Stimulated activated CD4-positive, alpha-beta T cell treated with anti-CD3 and anti-CD28 coated beads, Interleukin-15, amount 100 ng/mL, for 1 hour (primary cell): ENCODE results near the gene RRP15.
A peak's percentile ranks its signal among the peaks of the same experiment; 100 is the strongest.

Source experiments
- DNase-seq, 2 donors: peaks; one replicate each; pipeline ENCODE4 v3.0.0-alpha.2; 2020; ENCODE audit warnings: low read depth in 1 of 2, low spot score in 1 of 2

The RRP15 gene

GRCh38 chr1:218284917-218285635, at the start of gene RRP15:
RRP15 (plus strand) TSS chr1:218285293; CDS start chr1:218285317, 24 bp downstream.
- peak; percentile 67 to 77 for DNase-seq

GRCh38 chr1:218242171-218242570, 42.9 kb upstream of the RRP15 start:
- DNase-seq = no peak

- DNase-seq = no peak
These were observed 37.8 kb upstream of the RRP15 start for GRCh38 chr1:218247339-218247738.

- no peak for DNase-seq
These were observed 35.6 kb upstream of the RRP15 start for GRCh38 chr1:218249338-218250140.

- no peak for DNase-seq
These were observed 34.6 kb upstream of the RRP15 start for GRCh38 chr1:218250492-218250891.

GRCh38 chr1:218254296-218254946, 30.7 kb upstream of the RRP15 start:
- DNase-seq = no peak

- no peak for DNase-seq
These were observed 30.0 kb upstream of the RRP15 start for GRCh38 chr1:218255090-218255489.

GRCh38 chr1:218257371-218257770, 27.7 kb upstream of the RRP15 start:
- DNase-seq = no peak

GRCh38 chr1:218257971-218258370, 27.1 kb upstream of the RRP15 start:
- no peak for DNase-seq

GRCh38 chr1:218259339-218259738, 25.8 kb upstream of the RRP15 start:
- no peak for DNase-seq

- DNase-seq = no peak
These were observed 25.3 kb upstream of the RRP15 start for GRCh38 chr1:218259800-218260199.

GRCh38 chr1:218262259-218262658, 22.8 kb upstream of the RRP15 start:
- no peak for DNase-seq

- DNase-seq = no peak
These were observed 18.7 kb upstream of the RRP15 start for GRCh38 chr1:218266356-218266755.

GRCh38 chr1:218272366-218272765, 12.7 kb upstream of the RRP15 start:
- no peak for DNase-seq

GRCh38 chr1:218273762-218274479, 11.2 kb upstream of the RRP15 start:
- DNase-seq = no peak

GRCh38 chr1:218274511-218274910, 10.6 kb upstream of the RRP15 start:
- DNase-seq = no peak

GRCh38 chr1:218275823-218276222, 9.3 kb upstream of the RRP15 start:
- no peak for DNase-seq

GRCh38 chr1:218281285-218281684, 3.8 kb upstream of the RRP15 start:
- no peak for DNase-seq

GRCh38 chr1:218284377-218284916, 646 bp upstream of the RRP15 start:
- DNase-seq = no peak

- DNase-seq = no peak
These were observed 7.4 kb downstream of the RRP15 start for GRCh38 chr1:218292515-218292914.

GRCh38 chr1:218294546-218294945, 9.5 kb downstream of the RRP15 start:
- DNase-seq = no peak
